HEK293 (cell line): ENCODE results near the gene CLEC1A.

Experiments used
- BCL11A ChIP-seq: fragments of 450-650 bp; formaldehyde crosslinking; IDR thresholded peaks from 2 replicates; pipeline ENCODE4 v1.5.1; 2016; ENCODE audit warnings: low read depth, missing biosample characterization, missing genetic modification characterization
- SETDB1 ChIP-seq: IDR thresholded peaks from one replicate; pipeline ENCODE4 v1.6.1; 2017; ENCODE audit warnings: mild to moderate bottlenecking, low read length, moderate library complexity, mixed read lengths; ENCODE audit not compliant: insufficient read length
- ZNF121 ChIP-seq: fragments of 450-650 bp; formaldehyde crosslinking; IDR thresholded peaks from 2 replicates; pipeline ENCODE4 v1.5.1; 2016; ENCODE audit warnings: missing biosample characterization, missing genetic modification characterization
- ZNF133 ChIP-seq: fragments of 450-650 bp; formaldehyde crosslinking; IDR thresholded peaks from 2 replicates; pipeline ENCODE4 v1.5.1; 2016; ENCODE audit warnings: missing biosample characterization, missing genetic modification characterization
- ZNF157 ChIP-seq: fragments of 450-650 bp; formaldehyde crosslinking; IDR thresholded peaks from 2 replicates; pipeline ENCODE4 v1.5.1; 2016; ENCODE audit warnings: missing biosample characterization, missing genetic modification characterization
- ZNF324 ChIP-seq: fragments of 450-650 bp; formaldehyde crosslinking; IDR thresholded peaks from 2 replicates; pipeline ENCODE4 v1.5.1; 2016; ENCODE audit warnings: missing biosample characterization, missing genetic modification characterization
- ZNF677 ChIP-seq: fragments of 450-650 bp; IDR thresholded peaks from 2 replicates; pipeline ENCODE4 v1.5.0; 2018; ENCODE audit warnings: missing biosample characterization, mild to moderate bottlenecking, missing genetic modification characterization, moderate library complexity
- ZNF747 ChIP-seq: fragments of 450-650 bp; formaldehyde crosslinking; IDR thresholded peaks from 2 replicates; pipeline ENCODE4 v1.5.1; 2016; ENCODE audit warnings: missing biosample characterization, missing genetic modification characterization
- ZNF768 ChIP-seq: fragments of 450-650 bp; formaldehyde crosslinking; IDR thresholded peaks from 2 replicates; pipeline ENCODE4 v1.5.1; 2018; ENCODE audit warnings: missing biosample characterization, mild to moderate bottlenecking, missing genetic modification characterization
- TF ChIP-seq, protein P1 (sequence below): fragments of 450-650 bp; formaldehyde crosslinking; IDR thresholded peaks from 2 replicates; pipeline ENCODE4 v1.5.1; 2016; ENCODE audit warnings: missing biosample characterization, missing genetic modification characterization
- TF ChIP-seq, protein P2 (sequence below): fragments of 450-650 bp; formaldehyde crosslinking; IDR thresholded peaks from 2 replicates; pipeline ENCODE4 v1.5.1; 2016; ENCODE audit warnings: missing biosample characterization, missing genetic modification characterization, low read depth
- TF ChIP-seq, protein P3 (sequence below): fragments of 450-650 bp; formaldehyde crosslinking; IDR thresholded peaks from 2 replicates; pipeline ENCODE4 v1.5.1; 2016; ENCODE audit warnings: missing biosample characterization, missing genetic modification characterization
- TF ChIP-seq, protein P4 (sequence below): fragments of 450-650 bp; formaldehyde crosslinking; IDR thresholded peaks from 2 replicates; pipeline ENCODE4 v1.5.1; 2017; ENCODE audit warnings: missing biosample characterization, missing genetic modification characterization

DNA sequence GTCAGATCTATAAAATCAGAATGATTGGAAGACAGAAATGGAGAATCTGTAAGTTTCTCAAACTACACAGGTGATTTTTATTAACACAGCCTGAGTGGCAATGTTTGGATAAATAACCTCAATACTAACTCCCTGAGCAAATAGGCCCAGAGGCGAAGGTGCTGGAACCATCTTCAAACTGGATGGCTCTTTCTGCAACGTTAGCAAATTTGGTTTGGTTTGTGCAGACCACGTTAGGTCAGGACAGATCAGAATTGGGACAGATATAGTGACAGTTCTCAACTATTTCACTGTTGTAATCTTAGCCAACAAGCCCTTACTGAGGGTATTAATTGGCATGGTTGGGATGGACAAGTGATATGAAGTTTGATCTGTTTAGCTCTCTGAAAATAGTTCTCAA, 77.4 kb downstream of the CLEC1A start:
- TF ChIP-seq, protein P1, sequence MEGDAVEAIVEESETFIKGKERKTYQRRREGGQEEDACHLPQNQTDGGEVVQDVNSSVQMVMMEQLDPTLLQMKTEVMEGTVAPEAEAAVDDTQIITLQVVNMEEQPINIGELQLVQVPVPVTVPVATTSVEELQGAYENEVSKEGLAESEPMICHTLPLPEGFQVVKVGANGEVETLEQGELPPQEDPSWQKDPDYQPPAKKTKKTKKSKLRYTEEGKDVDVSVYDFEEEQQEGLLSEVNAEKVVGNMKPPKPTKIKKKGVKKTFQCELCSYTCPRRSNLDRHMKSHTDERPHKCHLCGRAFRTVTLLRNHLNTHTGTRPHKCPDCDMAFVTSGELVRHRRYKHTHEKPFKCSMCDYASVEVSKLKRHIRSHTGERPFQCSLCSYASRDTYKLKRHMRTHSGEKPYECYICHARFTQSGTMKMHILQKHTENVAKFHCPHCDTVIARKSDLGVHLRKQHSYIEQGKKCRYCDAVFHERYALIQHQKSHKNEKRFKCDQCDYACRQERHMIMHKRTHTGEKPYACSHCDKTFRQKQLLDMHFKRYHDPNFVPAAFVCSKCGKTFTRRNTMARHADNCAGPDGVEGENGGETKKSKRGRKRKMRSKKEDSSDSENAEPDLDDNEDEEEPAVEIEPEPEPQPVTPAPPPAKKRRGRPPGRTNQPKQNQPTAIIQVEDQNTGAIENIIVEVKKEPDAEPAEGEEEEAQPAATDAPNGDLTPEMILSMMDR, result no peak
- no peak for TF ChIP-seq ZNF677 (tag by site-specific recombination)
- TF ChIP-seq SETDB1, result no peak
- TF ChIP-seq, protein P2, sequence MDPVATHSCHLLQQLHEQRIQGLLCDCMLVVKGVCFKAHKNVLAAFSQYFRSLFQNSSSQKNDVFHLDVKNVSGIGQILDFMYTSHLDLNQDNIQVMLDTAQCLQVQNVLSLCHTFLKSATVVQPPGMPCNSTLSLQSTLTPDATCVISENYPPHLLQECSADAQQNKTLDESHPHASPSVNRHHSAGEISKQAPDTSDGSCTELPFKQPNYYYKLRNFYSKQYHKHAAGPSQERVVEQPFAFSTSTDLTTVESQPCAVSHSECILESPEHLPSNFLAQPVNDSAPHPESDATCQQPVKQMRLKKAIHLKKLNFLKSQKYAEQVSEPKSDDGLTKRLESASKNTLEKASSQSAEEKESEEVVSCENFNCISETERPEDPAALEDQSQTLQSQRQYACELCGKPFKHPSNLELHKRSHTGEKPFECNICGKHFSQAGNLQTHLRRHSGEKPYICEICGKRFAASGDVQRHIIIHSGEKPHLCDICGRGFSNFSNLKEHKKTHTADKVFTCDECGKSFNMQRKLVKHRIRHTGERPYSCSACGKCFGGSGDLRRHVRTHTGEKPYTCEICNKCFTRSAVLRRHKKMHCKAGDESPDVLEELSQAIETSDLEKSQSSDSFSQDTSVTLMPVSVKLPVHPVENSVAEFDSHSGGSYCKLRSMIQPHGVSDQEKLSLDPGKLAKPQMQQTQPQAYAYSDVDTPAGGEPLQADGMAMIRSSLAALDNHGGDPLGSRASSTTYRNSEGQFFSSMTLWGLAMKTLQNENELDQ (tag by site-specific recombination), result no peak
- TF ChIP-seq ZNF133 (tag by site-specific recombination), result no peak
- no peak for TF ChIP-seq BCL11A (tag by site-specific recombination)
- TF ChIP-seq, protein P3, sequence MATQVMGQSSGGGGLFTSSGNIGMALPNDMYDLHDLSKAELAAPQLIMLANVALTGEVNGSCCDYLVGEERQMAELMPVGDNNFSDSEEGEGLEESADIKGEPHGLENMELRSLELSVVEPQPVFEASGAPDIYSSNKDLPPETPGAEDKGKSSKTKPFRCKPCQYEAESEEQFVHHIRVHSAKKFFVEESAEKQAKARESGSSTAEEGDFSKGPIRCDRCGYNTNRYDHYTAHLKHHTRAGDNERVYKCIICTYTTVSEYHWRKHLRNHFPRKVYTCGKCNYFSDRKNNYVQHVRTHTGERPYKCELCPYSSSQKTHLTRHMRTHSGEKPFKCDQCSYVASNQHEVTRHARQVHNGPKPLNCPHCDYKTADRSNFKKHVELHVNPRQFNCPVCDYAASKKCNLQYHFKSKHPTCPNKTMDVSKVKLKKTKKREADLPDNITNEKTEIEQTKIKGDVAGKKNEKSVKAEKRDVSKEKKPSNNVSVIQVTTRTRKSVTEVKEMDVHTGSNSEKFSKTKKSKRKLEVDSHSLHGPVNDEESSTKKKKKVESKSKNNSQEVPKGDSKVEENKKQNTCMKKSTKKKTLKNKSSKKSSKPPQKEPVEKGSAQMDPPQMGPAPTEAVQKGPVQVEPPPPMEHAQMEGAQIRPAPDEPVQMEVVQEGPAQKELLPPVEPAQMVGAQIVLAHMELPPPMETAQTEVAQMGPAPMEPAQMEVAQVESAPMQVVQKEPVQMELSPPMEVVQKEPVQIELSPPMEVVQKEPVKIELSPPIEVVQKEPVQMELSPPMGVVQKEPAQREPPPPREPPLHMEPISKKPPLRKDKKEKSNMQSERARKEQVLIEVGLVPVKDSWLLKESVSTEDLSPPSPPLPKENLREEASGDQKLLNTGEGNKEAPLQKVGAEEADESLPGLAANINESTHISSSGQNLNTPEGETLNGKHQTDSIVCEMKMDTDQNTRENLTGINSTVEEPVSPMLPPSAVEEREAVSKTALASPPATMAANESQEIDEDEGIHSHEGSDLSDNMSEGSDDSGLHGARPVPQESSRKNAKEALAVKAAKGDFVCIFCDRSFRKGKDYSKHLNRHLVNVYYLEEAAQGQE (tag by site-specific recombination), result no peak
- TF ChIP-seq ZNF121 (tag by site-specific recombination), result no peak
- no peak for TF ChIP-seq ZNF324 (tag by site-specific recombination)
- TF ChIP-seq, protein P4, sequence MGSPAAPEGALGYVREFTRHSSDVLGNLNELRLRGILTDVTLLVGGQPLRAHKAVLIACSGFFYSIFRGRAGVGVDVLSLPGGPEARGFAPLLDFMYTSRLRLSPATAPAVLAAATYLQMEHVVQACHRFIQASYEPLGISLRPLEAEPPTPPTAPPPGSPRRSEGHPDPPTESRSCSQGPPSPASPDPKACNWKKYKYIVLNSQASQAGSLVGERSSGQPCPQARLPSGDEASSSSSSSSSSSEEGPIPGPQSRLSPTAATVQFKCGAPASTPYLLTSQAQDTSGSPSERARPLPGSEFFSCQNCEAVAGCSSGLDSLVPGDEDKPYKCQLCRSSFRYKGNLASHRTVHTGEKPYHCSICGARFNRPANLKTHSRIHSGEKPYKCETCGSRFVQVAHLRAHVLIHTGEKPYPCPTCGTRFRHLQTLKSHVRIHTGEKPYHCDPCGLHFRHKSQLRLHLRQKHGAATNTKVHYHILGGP, result no peak
- TF ChIP-seq ZNF768, result no peak
- no peak for TF ChIP-seq ZNF157
- no peak for TF ChIP-seq ZNF747 (tag by site-specific recombination)
